HG03139 (cell line): ENCODE measurements around the gene CLIC1.
"Not testable (repeated sequence)": the region's sequence is repeated elsewhere in the genome, so short reads cannot be mapped to it uniquely, and the experiment has no call there.

ENCODE experiments used
- ATAC-seq: cut with Tn5 transposase; IDR thresholded peaks from one replicate; pipeline ENCODE4 v1.9.1; 2021; ENCODE audit not compliant: unreplicated experiment

Gene CLIC1

DNA sequence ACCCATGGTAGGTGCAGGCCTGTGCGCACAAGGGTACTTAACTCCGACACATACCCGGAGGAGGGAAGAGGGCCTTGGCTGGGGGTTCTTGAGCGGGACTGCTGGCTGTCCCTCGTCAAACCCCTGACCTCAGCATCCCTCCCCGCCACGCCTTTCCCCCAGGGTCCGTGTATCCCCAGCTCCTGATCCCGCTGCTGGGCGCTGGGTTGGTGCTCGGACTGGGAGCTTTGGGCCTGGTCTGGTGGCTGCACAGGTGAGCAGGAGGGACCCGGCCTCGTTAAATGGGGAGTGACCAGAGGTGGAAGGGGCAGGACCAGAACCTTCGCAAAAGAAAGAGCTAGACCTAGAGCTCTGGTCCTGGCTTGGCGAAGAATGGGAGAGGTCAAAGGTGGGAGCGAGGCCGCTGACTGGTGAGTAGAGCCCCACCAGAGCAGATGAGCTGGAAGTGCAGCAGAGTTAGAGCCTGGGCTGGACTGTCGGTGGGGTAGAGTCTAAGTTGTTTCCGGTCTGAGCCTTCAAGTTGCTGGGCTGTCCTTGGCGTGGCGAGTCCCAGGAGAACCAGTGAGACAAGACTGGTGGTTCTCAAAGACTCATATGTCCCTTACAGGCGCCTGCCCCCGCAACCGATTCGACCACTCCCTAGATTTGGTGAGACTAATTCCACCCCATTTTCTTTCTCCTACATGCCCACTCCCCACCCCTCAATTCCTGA is 12.2 kb downstream of the CLIC1 start:
- ATAC-seq: no peak

- ATAC-seq: no peak
These were observed 12.9 kb downstream of the CLIC1 start, which contains the start of gene MPIG6B for GRCh38 chr6:31723245-31723979. MPIG6B (plus strand) TSS chr6:31723373; CDS start chr6:31723384, 11 bp downstream.

GRCh38 chr6:31722173-31722572 is 14.2 kb downstream of the CLIC1 start:
- ATAC-seq: no peak

DNA sequence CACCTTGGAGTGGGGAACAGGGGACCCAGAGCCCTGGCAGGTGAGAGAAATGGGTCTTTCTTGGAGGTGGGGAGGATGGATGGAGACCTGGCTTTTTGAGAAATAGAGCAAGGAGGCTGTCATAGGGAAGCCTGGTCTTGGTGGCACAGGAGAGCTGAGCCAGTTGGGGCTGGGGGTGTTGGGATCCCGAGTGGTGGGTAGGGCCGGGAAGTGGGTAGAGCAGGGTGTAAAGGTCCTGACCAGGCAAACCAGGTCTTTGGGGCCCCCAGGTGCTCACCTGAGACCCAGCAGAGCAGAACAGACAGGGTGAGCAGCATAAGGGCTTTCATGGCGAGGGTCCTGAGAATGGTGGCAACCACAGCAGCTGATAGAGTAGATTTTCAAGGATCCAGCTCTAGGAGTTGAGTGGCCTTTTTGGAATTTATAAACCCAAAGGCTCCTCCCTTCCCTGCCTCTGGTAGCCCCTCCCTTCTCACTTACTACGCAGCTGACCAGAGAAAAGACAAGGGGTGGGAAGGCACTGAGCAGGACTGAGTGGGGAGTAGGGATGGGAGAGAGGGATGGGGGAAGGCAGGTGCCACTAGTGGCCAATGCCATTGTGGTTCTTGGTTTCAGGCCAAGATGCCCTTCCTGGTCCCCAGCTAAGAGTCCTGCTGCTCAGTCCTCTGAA is 14.8 kb downstream of the CLIC1 start, which contains the start of gene LY6G6C:
TSS of gene LY6G6C (minus strand) at position 396 of the 670 bp plus-strand sequence. CDS start at position 329, 67 bp downstream.
- ATAC-seq: no peak

- ATAC-seq: no peak
These were observed 16.0 kb downstream of the CLIC1 start for GRCh38 chr6:31720196-31720770.

DNA sequence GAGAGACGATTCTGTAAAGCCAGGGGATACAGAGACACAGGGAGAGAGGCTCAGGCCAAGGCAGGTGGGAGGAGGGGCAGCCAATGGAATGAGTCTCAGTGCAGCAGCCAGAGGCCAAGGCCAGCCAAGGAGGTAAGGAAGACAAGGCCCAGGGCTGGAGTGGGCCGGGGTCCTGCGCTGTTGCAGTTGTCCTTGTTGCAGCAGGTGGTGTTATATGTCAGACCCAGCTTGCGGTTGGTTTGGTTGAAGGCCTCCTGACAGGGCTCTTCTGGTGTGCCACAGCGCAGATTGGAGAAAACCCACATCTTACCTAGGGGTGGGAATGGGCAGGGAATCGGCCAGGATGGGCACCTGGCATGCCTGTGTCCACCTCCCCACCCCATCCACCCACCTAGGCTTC is 17.3 kb downstream of the CLIC1 start:
- no peak for ATAC-seq

GRCh38 chr6:31718265-31718664 is 18.1 kb downstream of the CLIC1 start:
- no peak for ATAC-seq

DNA sequence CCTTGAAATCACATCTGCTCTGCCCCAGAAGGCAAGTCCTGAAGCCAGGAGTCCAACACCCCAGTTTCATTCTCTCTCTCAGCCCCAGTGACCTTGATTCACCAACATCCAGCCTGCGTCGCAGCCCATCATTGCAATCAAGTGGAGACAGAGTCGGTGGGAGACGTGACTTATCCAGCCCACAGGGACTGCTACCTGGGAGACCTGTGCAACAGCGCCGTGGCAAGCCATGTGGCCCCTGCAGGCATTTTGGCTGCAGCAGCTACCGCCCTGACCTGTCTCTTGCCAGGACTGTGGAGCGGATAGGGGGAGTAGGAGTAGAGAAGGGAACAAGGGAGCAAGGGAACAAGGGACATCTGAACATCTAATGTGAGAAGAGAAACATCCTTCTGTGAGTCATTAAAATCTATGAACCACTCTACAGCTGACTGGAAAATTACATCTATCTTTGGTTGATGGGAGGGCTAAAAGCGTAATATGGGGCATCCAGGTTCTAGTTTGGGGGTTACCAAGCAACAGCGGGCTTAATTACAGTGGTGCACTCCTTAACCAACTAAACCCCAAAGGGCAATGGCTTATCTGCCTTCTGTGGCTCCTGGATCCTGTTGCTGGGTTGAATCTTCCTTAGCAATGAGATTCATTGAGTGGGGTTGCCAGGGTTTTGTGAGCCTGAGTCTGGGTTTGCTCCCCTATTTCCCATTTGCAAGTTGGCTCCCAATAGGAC is 18.7 kb downstream of the CLIC1 start:
- no peak for ATAC-seq

DNA sequence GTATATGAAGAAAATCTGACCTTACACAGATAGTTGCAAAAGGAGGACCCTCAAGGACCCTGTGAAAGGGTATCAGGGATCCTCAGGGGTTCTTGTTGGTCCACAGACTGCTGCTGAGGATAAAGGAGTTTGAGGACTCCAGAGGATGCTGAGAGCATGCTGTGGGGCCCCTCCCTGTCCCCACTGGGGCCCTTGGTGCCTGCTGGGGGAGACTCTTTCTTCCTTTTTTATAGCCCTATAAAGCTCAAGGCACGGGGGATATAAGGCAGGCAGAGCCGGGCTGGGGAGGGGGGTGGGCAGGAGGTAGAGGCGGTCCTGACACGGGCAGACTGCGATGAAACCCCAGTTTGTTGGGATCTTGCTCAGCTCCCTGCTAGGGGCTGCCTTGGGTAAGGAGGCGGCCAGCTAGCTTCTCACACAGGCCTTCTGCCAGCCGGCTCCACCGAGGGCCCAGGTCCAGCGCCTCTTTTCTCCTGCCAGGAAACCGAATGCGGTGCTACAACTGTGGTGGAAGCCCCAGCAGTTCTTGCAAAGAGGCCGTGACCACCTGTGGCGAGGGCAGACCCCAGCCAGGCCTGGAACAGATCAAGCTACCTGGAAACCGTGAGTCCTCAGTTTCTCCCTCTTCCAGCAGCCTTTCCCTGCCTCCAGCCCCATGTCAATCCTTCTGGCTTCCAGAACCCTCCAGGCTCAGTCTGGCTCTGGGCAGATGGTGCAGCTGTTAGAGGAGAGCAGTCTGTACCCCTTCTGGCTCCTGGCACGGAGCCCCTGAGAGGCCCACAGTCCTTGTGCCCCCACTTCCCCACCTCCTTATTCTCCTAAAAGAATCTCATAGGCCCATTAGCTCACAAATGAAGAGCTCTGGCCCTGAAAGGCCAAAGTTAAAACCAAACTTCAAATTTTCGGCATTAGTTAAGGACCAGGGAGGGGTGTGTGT is 21.0 kb downstream of the CLIC1 start, which contains the start of gene LY6G6D:
TSS of gene LY6G6D (plus strand) at position 327 of the 937 bp plus-strand sequence. CDS start at position 335, 8 bp downstream.
- ATAC-seq: no peak

GRCh38 chr6:31713991-31714684 is 22.2 kb downstream of the CLIC1 start:
- ATAC-seq: no peak

DNA sequence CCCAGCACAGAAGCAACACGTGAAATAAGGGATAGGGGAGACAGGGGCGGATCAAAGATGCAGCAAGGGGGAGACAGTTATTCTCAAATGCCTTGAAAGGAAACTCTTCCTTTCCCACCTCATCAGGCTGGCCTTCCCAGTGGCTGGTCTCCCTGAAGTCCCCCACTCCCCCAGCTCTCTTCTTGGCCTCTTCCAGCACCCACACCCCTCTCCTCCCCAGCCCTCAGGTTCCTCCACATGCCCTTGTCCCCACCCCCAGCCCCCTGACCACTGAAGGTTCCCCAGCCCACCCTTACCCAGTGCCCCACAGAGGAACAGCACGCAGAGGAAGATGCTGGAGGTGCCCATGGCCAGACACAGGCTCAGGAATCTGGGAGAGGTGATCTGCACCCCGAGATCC is 22.9 kb downstream of the CLIC1 start:
- no peak for ATAC-seq

DNA sequence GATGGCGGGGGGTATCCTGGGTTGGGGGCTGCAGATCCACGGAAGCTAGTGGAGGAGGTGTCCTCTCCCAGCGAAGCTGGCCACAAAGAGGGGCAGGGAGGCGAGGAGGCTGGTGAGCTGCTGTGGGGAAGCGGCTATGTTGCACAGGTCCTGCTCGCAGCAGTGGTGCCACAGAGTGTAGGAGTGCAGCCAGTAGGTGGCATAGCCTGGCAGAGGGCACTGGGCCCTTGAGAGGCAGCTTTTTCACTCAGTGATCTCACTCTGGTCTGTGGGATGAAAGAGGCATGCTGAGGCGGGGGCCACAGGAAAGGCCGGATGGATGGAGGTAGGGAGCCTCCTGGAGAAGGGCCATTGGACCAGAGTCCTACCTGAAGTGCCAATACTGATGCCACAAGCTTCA is 24.0 kb downstream of the CLIC1 start:
- ATAC-seq: no peak

- ATAC-seq: no peak
These were observed 25.1 kb downstream of the CLIC1 start for GRCh38 chr6:31711233-31711632.

- ATAC-seq: no peak
These were observed 25.7 kb downstream of the CLIC1 start for GRCh38 chr6:31710523-31711219.

DNA sequence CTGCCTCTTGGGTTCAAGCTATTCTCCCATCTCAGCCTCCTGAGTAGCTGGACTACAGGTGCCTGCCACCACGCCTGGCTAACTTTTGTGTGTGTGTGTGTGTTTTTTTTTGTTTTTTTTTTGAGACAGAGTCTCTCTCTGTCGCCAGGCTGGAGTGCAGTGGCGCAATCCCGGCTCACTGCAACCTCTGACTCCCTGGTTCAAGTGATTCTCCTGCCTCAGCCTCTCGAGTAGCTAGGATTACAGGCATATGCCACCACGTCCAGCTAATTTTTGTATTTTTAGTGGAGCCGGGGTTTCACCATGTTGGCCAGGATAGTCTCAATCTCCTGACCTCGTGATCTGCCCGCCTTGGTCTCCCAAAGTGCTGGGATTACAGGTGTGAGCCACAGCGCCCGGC is 27.2 kb downstream of the CLIC1 start:
- not testable (repeated sequence) for ATAC-seq

DNA sequence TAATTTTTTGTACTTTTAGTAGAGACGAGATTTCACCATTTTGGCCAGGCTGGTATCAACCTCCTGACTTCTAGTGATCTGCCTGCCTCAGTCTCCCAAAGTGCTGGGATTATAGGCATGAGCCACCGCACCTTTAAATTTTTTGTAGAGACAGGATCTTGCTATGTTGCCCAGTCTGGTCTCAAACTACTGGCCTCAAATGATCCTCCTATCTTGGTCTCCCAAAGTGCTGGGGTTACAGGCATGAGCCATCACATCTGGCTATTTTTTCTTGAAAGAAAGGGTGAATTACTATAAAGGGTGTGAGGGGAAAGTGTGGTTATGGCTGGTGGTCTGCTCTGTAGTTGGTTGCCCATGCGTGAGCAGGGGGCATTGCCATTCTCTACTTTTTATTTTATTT is 28.1 kb downstream of the CLIC1 start:
- no peak for ATAC-seq

DNA sequence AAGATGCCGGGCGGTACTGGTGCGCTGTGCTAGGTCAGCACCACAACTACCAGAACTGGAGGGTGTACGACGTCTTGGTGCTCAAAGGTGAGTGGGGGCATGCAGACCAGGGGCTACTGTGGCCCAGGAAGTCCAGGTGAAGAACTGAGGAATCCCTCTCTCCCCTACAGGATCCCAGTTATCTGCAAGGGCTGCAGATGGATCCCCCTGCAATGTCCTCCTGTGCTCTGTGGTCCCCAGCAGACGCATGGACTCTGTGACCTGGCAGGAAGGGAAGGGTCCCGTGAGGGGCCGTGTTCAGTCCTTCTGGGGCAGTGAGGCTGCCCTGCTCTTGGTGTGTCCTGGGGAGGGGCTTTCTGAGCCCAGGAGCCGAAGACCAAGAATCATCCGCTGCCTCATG is 28.6 kb downstream of the CLIC1 start:
- no peak for ATAC-seq

GRCh38 chr6:31706599-31706998 is 29.7 kb downstream of the CLIC1 start, which contains the start of gene LY6G6F:
LY6G6F (plus strand) TSS chr6:31706866; CDS start chr6:31706907, 41 bp downstream.
- no peak for ATAC-seq
